Measurements from ENCODE around the gene HDAC10.
"Not testable (repeated sequence)": the region's sequence is repeated elsewhere in the genome, so short reads cannot be mapped to it uniquely, and the experiment has no call there.

The HDAC10 gene

GRCh38 chr22:50281384-50281760, 30.3 kb upstream of the HDAC10 start:
- Mint-ChIP-seq H3K4me1 (no peaks in the 10 kb centered on the region), H3K36me3 (ENCODE audit: insufficient read depth) (peaks cover 4% of the 10 kb centered on the region), H3K27ac (ENCODE audit: low read depth) (no peak overlapping the region), H3K4me3 (no peak overlapping the region), H3K27me3 (no peaks in the 10 kb centered on the region), H3K9me3 (no peaks in the 10 kb centered on the region)
- DNase-seq (ENCODE audit: low spot score in 2 of 2) = no peak
- no peak for ATAC-seq (replicated peaks; ENCODE audit: extremely low read depth, poor library complexity, severe bottlenecking)

GRCh38 chr22:50280708-50281383, 29.8 kb upstream of the HDAC10 start:
- H3K27ac Mint-ChIP-seq (ENCODE audit: low read depth) = no peak overlapping the region

GRCh38 chr22:50280022-50280707, 29.1 kb upstream of the HDAC10 start:
- Mint-ChIP-seq H3K4me1 (no peaks in the 10 kb centered on the region), H3K9me3 (no peaks in the 10 kb centered on the region)

More at GRCh38 chr22:50280708-50281383, 29.8 kb upstream of the HDAC10 start:
- ATAC-seq (replicated peaks; ENCODE audit: extremely low read depth, poor library complexity, severe bottlenecking) = no peak
- H3K4me1 Mint-ChIP-seq = no peaks in the 10 kb centered on the region
- no peak overlapping the region for H3K4me3 Mint-ChIP-seq
- DNase-seq (ENCODE audit: low spot score in 2 of 2) = no peak
- peaks cover 6% of the 10 kb centered on the region for H3K36me3 Mint-ChIP-seq (ENCODE audit: insufficient read depth)
- H3K9me3 Mint-ChIP-seq = no peaks in the 10 kb centered on the region
- no peaks in the 10 kb centered on the region for H3K27me3 Mint-ChIP-seq

GRCh38 chr22:50278956-50279619, 28.0 kb upstream of the HDAC10 start:
- no peak overlapping the region for H3K4me3 Mint-ChIP-seq
- H3K9me3 Mint-ChIP-seq = no peaks in the 10 kb centered on the region
- no peak for DNase-seq (ENCODE audit: low spot score in 2 of 2)
- H3K27ac Mint-ChIP-seq (ENCODE audit: low read depth) = no peak overlapping the region
- H3K36me3 Mint-ChIP-seq (ENCODE audit: insufficient read depth) = peaks cover 8% of the 10 kb centered on the region
- peaks cover 2% of the 10 kb centered on the region for H3K4me1 Mint-ChIP-seq
- H3K27me3 Mint-ChIP-seq = no peaks in the 10 kb centered on the region
- ATAC-seq (replicated peaks; ENCODE audit: extremely low read depth, poor library complexity, severe bottlenecking) = no peak

More at GRCh38 chr22:50280022-50280707, 29.1 kb upstream of the HDAC10 start:
- H3K4me3 Mint-ChIP-seq = no peak overlapping the region
- peaks cover 8% of the 10 kb centered on the region for H3K36me3 Mint-ChIP-seq (ENCODE audit: insufficient read depth)
- ATAC-seq (replicated peaks; ENCODE audit: extremely low read depth, poor library complexity, severe bottlenecking) (no peak), DNase-seq (ENCODE audit: low spot score in 2 of 2) (no peak)
- no peak overlapping the region for H3K27ac Mint-ChIP-seq (ENCODE audit: low read depth)
- H3K27me3 Mint-ChIP-seq = no peaks in the 10 kb centered on the region

GRCh38 chr22:50278461-50278860, 27.4 kb upstream of the HDAC10 start:
- no peak for ATAC-seq (replicated peaks; ENCODE audit: extremely low read depth, poor library complexity, severe bottlenecking)
- Mint-ChIP-seq H3K27ac (ENCODE audit: low read depth) (no peak overlapping the region), H3K27me3 (no peaks in the 10 kb centered on the region), H3K36me3 (ENCODE audit: insufficient read depth) (peaks cover 8% of the 10 kb centered on the region), H3K4me3 (no peak overlapping the region), H3K4me1 (peaks cover 7% of the 10 kb centered on the region), H3K9me3 (no peaks in the 10 kb centered on the region)
- no peak for DNase-seq (ENCODE audit: low spot score in 2 of 2)

- no peaks in the 10 kb centered on the region for H3K9me3 Mint-ChIP-seq
- no peak overlapping the region for H3K4me3 Mint-ChIP-seq
- peaks cover 8% of the 10 kb centered on the region for H3K36me3 Mint-ChIP-seq (ENCODE audit: insufficient read depth)
- H3K27me3 Mint-ChIP-seq = no peaks in the 10 kb centered on the region
- no peak overlapping the region for H3K27ac Mint-ChIP-seq (ENCODE audit: low read depth)
- ATAC-seq (replicated peaks; ENCODE audit: extremely low read depth, poor library complexity, severe bottlenecking) (no peak), DNase-seq (ENCODE audit: low spot score in 2 of 2) (no peak)
- peaks cover 7% of the 10 kb centered on the region for H3K4me1 Mint-ChIP-seq
These were observed 26.7 kb upstream of the HDAC10 start for GRCh38 chr22:50277761-50278160.

- Mint-ChIP-seq H3K36me3 (ENCODE audit: insufficient read depth) (peaks cover 8% of the 10 kb centered on the region), H3K27ac (ENCODE audit: low read depth) (no peak overlapping the region), H3K4me1 (peaks cover 7% of the 10 kb centered on the region), H3K27me3 (no peaks in the 10 kb centered on the region), H3K4me3 (no peak overlapping the region), H3K9me3 (no peaks in the 10 kb centered on the region)
- peak in 1 of 2 donors; percentile 28 for DNase-seq (ENCODE audit: low spot score in 2 of 2)
- peak; percentile 77 for ATAC-seq (replicated peaks; ENCODE audit: extremely low read depth, poor library complexity, severe bottlenecking)
These were observed 25.1 kb upstream of the HDAC10 start for GRCh38 chr22:50276143-50276542.

GRCh38 chr22:50275181-50276055, 24.4 kb upstream of the HDAC10 start:
- no peak overlapping the region for H3K27ac Mint-ChIP-seq (ENCODE audit: low read depth)
- H3K4me3 Mint-ChIP-seq = no peak overlapping the region
- H3K4me1 Mint-ChIP-seq = peaks cover 7% of the 10 kb centered on the region
- no peaks in the 10 kb centered on the region for H3K27me3 Mint-ChIP-seq
- DNase-seq (ENCODE audit: low spot score in 2 of 2) (no peak), ATAC-seq (replicated peaks; ENCODE audit: extremely low read depth, poor library complexity, severe bottlenecking) (no peak)
- H3K36me3 Mint-ChIP-seq (ENCODE audit: insufficient read depth) = peaks cover 8% of the 10 kb centered on the region
- H3K9me3 Mint-ChIP-seq = no peaks in the 10 kb centered on the region

- no peaks in the 10 kb centered on the region for H3K9me3 Mint-ChIP-seq
- no peak for ATAC-seq (replicated peaks; ENCODE audit: extremely low read depth, poor library complexity, severe bottlenecking)
- H3K36me3 Mint-ChIP-seq (ENCODE audit: insufficient read depth) = peaks cover 8% of the 10 kb centered on the region
- no peak for DNase-seq (ENCODE audit: low spot score in 2 of 2)
- no peaks in the 10 kb centered on the region for H3K27me3 Mint-ChIP-seq
- peaks cover 7% of the 10 kb centered on the region for H3K4me1 Mint-ChIP-seq
- no peak overlapping the region for H3K4me3 Mint-ChIP-seq
- H3K27ac Mint-ChIP-seq (ENCODE audit: low read depth) = no peak overlapping the region
These were observed 23.7 kb upstream of the HDAC10 start for GRCh38 chr22:50274771-50275170.

GRCh38 chr22:50274311-50274710, 23.2 kb upstream of the HDAC10 start:
- Mint-ChIP-seq H3K4me3 (no peak overlapping the region), H3K36me3 (ENCODE audit: insufficient read depth) (peaks cover 6% of the 10 kb centered on the region), H3K9me3 (no peaks in the 10 kb centered on the region), H3K27ac (ENCODE audit: low read depth) (no peak overlapping the region), H3K4me1 (peaks cover 7% of the 10 kb centered on the region), H3K27me3 (no peaks in the 10 kb centered on the region)
- DNase-seq (ENCODE audit: low spot score in 2 of 2) (no peak), ATAC-seq (replicated peaks; ENCODE audit: extremely low read depth, poor library complexity, severe bottlenecking) (no peak)

GRCh38 chr22:50273781-50274180, 22.7 kb upstream of the HDAC10 start:
- H3K27me3 Mint-ChIP-seq; ATAC-seq (replicated peaks; ENCODE audit: extremely low read depth, poor library complexity, severe bottlenecking); H3K36me3 Mint-ChIP-seq (ENCODE audit: insufficient read depth); H3K4me1 Mint-ChIP-seq; DNase-seq (ENCODE audit: low spot score in 2 of 2); H3K9me3 Mint-ChIP-seq; H3K27ac Mint-ChIP-seq (ENCODE audit: low read depth); H3K4me3 Mint-ChIP-seq: not testable (repeated sequence)

GRCh38 chr22:50273352-50273751, 22.3 kb upstream of the HDAC10 start:
- not testable (repeated sequence) for DNase-seq (ENCODE audit: low spot score in 2 of 2); H3K4me1 Mint-ChIP-seq; H3K27me3 Mint-ChIP-seq; H3K36me3 Mint-ChIP-seq (ENCODE audit: insufficient read depth); H3K4me3 Mint-ChIP-seq; H3K27ac Mint-ChIP-seq (ENCODE audit: low read depth); H3K9me3 Mint-ChIP-seq; ATAC-seq (replicated peaks; ENCODE audit: extremely low read depth, poor library complexity, severe bottlenecking)

All from central memory CD8-positive, alpha-beta T cell (primary cell).